SK-N-SH treated with all-trans-retinoic acid at 6 μM for 48 hours (cell line): ENCODE results near the gene PKD1.

Source experiments
- ARNTL ChIP-seq: fragments of 450-650 bp; formaldehyde crosslinking; IDR thresholded peaks from 2 replicates; pipeline ENCODE4 v1.5.0; 2020; ENCODE audit warnings: low read depth, mild to moderate bottlenecking, moderate library complexity, borderline replicate concordance
- CREB5 ChIP-seq: fragments of 250-450 bp; sonication (Bioruptor Pico); IDR thresholded peaks from 2 replicates; pipeline ENCODE4 v1.5.1; 2020; ENCODE audit warnings: low read depth, mild to moderate bottlenecking, moderate library complexity
- CSRNP3 ChIP-seq: fragments of 250-450 bp; sonication (Bioruptor Pico); IDR thresholded peaks from 2 replicates; pipeline ENCODE4 v1.5.1; 2021; ENCODE audit warnings: mild to moderate bottlenecking, moderate library complexity
- GLIS3 ChIP-seq: fragments of 250-450 bp; sonication (Bioruptor Pico); IDR thresholded peaks from 2 replicates; pipeline ENCODE4 v1.5.0; 2020; ENCODE audit warnings: mild to moderate bottlenecking, moderate library complexity
- PATZ1 ChIP-seq: fragments of 250-450 bp; sonication (Bioruptor Pico); IDR thresholded peaks from 2 replicates; pipeline ENCODE4 v1.8.0; 2020; ENCODE audit warnings: mild to moderate bottlenecking, moderate library complexity, borderline replicate concordance
- POU6F1 ChIP-seq: fragments of 250-450 bp; sonication (Bioruptor Pico); IDR thresholded peaks from 2 replicates; pipeline ENCODE4 v1.8.0; 2021; ENCODE audit warnings: low read depth, mild to moderate bottlenecking, moderate library complexity, borderline replicate concordance
- RARB ChIP-seq: fragments of 250-450 bp; sonication (Bioruptor Pico); IDR thresholded peaks from 2 replicates; pipeline ENCODE4 v1.8.0; 2021; ENCODE audit warnings: mild to moderate bottlenecking, moderate library complexity
- TCF4 ChIP-seq: fragments of 250-450 bp; sonication (Bioruptor Pico); IDR thresholded peaks from 2 replicates; pipeline ENCODE4 v1.8.0; 2021; ENCODE audit warnings: mild to moderate bottlenecking, moderate library complexity, borderline replicate concordance
- TOX ChIP-seq: fragments of 250-450 bp; sonication (Bioruptor Pico); IDR thresholded peaks from 2 replicates; pipeline ENCODE4 v1.8.0; 2021; ENCODE audit warnings: mild to moderate bottlenecking, moderate library complexity, borderline replicate concordance
- TSHZ2 ChIP-seq: fragments of 250-450 bp; sonication (Bioruptor Pico); IDR thresholded peaks from 2 replicates; pipeline ENCODE4 v1.5.0; 2020; ENCODE audit warnings: mild to moderate bottlenecking, moderate library complexity
- ZC3H10 ChIP-seq: fragments of 250-450 bp; sonication (Bioruptor Pico); IDR thresholded peaks from 2 replicates; pipeline ENCODE4 v1.5.1; 2021; ENCODE audit warnings: mild to moderate bottlenecking, moderate library complexity
- ZFP3 ChIP-seq: fragments of 250-450 bp; sonication (Bioruptor Pico); IDR thresholded peaks from 2 replicates; pipeline ENCODE4 v1.5.0; 2020; ENCODE audit warnings: mild to moderate bottlenecking, moderate library complexity
- ZNF70 ChIP-seq: fragments of 450-650 bp; formaldehyde crosslinking; IDR thresholded peaks from 2 replicates; pipeline ENCODE4 v1.5.0; 2020; ENCODE audit warnings: mild to moderate bottlenecking, moderate library complexity

- TF ChIP-seq TOX (no peak), ZNF70 (CRISPR knock-in tag) (no peak), ZC3H10 (CRISPR knock-in tag) (no peak), CREB5 (CRISPR knock-in tag) (no peak), POU6F1 (CRISPR knock-in tag) (no peak), PATZ1 (CRISPR knock-in tag) (no peak), GLIS3 (CRISPR knock-in tag) (no peak), TCF4 (no peak), TSHZ2 (CRISPR knock-in tag) (no peak), ARNTL (no peak), CSRNP3 (CRISPR knock-in tag) (no peak), ZFP3 (no peak), RARB (CRISPR knock-in tag) (no peak)
These were observed 91.8 kb downstream of the PKD1 start for GRCh38 chr16:2043667-2044451.
